Liver (tissue), 3 donors: Measurements from ENCODE around the gene NFIX.

Experiments
- FOXA1 ChIP-seq: IDR thresholded peaks from 2 replicates; pipeline ENCODE4 v1.6.1; 2016; ENCODE audit warnings: antibody characterized with exemption
- GABPA ChIP-seq, 2 donors: IDR thresholded peaks in 1 of 2; conservative IDR thresholded peaks in 1 of 2; 2 replicates each; pipeline ENCODE4 v1.6.1; 2016; ENCODE audit warnings: antibody characterized with exemption in 2 of 2, mild to moderate bottlenecking in 1 of 2, moderate library complexity in 1 of 2
- HNF4G ChIP-seq: IDR thresholded peaks from 2 replicates; pipeline ENCODE4 v1.6.1; 2016; ENCODE audit warnings: antibody characterized with exemption
- JUND ChIP-seq, 2 donors: IDR thresholded peaks; 2 replicates each; pipeline ENCODE4 v1.6.1; 2016; ENCODE audit warnings: antibody characterized with exemption in 2 of 2
- RAD21 ChIP-seq, 2 donors: IDR thresholded peaks; 2 replicates each; pipeline ENCODE4 v1.6.1; 2016; ENCODE audit warnings: antibody characterized with exemption in 2 of 2, mild to moderate bottlenecking in 2 of 2
- TAF1 ChIP-seq: conservative IDR thresholded peaks from 2 replicates; pipeline ENCODE4 v1.6.1; 2016; ENCODE audit warnings: antibody characterized with exemption, mild to moderate bottlenecking
- YY1 ChIP-seq: IDR thresholded peaks from 2 replicates; pipeline ENCODE4 v1.6.1; 2016; ENCODE audit warnings: antibody characterized with exemption, mild to moderate bottlenecking
- TF ChIP-seq, protein P1 (sequence below): fragments of 150-350 bp; IDR thresholded peaks from 2 replicates; pipeline ENCODE4 v1.5.1; 2017; ENCODE audit warnings: improper control_type of control experiment, low read depth, low read length; ENCODE audit not compliant: missing input control
- TF ChIP-seq, protein P2 (sequence below): IDR thresholded peaks from 2 replicates; pipeline ENCODE4 v1.6.1; 2016; ENCODE audit warnings: antibody characterized with exemption, mild to moderate bottlenecking
- TF ChIP-seq, protein P3 (sequence below): IDR thresholded peaks from 2 replicates; pipeline ENCODE4 v1.6.1; 2016; ENCODE audit warnings: antibody characterized with exemption
- TF ChIP-seq, protein P4 (sequence below): IDR thresholded peaks from 2 replicates; pipeline ENCODE4 v1.6.1; 2016; ENCODE audit warnings: antibody characterized with exemption
- donor health status: healthy.
- donor health status: healthy.

DNA sequence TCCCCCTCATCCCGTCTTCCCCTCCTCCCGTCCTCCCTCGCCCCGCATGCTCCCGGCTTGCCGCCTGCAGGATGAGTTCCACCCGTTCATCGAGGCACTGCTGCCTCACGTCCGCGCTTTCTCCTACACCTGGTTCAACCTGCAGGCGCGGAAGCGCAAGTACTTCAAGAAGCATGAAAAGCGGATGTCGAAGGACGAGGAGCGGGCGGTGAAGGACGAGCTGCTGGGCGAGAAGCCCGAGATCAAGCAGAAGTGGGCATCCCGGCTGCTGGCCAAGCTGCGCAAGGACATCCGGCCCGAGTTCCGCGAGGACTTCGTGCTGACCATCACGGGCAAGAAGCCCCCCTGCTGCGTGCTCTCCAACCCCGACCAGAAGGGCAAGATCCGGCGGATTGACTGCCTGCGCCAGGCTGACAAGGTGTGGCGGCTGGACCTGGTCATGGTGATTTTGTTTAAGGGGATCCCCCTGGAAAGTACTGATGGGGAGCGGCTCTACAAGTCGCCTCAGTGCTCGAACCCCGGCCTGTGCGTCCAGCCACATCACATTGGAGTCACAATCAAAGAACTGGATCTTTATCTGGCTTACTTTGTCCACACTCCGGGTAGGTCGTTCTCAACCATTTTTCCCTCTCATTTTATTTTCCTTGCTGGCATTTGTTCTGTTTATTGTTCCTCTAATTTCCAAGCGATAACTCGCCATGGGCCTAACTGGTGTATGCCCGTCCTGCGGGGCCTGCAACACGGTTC is 29.8 kb downstream of the NFIX start:
- TF ChIP-seq TAF1 (no peak), GABPA (IDR thresholded peaks at IDR 0.05 in 1 of 2, conservative IDR thresholded peaks at IDR 0.05 in 1 of 2) (no peak), RAD21 (IDR thresholded peaks at IDR 0.05) (no peak), JUND (IDR thresholded peaks at IDR 0.05) (no peak), FOXA1 (no peak), YY1 (no peak), HNF4G (no peak)
- TF ChIP-seq, protein P1, sequence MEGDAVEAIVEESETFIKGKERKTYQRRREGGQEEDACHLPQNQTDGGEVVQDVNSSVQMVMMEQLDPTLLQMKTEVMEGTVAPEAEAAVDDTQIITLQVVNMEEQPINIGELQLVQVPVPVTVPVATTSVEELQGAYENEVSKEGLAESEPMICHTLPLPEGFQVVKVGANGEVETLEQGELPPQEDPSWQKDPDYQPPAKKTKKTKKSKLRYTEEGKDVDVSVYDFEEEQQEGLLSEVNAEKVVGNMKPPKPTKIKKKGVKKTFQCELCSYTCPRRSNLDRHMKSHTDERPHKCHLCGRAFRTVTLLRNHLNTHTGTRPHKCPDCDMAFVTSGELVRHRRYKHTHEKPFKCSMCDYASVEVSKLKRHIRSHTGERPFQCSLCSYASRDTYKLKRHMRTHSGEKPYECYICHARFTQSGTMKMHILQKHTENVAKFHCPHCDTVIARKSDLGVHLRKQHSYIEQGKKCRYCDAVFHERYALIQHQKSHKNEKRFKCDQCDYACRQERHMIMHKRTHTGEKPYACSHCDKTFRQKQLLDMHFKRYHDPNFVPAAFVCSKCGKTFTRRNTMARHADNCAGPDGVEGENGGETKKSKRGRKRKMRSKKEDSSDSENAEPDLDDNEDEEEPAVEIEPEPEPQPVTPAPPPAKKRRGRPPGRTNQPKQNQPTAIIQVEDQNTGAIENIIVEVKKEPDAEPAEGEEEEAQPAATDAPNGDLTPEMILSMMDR, result no peak
- TF ChIP-seq, protein P2, sequence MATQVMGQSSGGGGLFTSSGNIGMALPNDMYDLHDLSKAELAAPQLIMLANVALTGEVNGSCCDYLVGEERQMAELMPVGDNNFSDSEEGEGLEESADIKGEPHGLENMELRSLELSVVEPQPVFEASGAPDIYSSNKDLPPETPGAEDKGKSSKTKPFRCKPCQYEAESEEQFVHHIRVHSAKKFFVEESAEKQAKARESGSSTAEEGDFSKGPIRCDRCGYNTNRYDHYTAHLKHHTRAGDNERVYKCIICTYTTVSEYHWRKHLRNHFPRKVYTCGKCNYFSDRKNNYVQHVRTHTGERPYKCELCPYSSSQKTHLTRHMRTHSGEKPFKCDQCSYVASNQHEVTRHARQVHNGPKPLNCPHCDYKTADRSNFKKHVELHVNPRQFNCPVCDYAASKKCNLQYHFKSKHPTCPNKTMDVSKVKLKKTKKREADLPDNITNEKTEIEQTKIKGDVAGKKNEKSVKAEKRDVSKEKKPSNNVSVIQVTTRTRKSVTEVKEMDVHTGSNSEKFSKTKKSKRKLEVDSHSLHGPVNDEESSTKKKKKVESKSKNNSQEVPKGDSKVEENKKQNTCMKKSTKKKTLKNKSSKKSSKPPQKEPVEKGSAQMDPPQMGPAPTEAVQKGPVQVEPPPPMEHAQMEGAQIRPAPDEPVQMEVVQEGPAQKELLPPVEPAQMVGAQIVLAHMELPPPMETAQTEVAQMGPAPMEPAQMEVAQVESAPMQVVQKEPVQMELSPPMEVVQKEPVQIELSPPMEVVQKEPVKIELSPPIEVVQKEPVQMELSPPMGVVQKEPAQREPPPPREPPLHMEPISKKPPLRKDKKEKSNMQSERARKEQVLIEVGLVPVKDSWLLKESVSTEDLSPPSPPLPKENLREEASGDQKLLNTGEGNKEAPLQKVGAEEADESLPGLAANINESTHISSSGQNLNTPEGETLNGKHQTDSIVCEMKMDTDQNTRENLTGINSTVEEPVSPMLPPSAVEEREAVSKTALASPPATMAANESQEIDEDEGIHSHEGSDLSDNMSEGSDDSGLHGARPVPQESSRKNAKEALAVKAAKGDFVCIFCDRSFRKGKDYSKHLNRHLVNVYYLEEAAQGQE, result no peak
- TF ChIP-seq, protein P3, sequence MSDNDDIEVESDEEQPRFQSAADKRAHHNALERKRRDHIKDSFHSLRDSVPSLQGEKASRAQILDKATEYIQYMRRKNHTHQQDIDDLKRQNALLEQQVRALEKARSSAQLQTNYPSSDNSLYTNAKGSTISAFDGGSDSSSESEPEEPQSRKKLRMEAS, result no peak
- TF ChIP-seq, protein P4, sequence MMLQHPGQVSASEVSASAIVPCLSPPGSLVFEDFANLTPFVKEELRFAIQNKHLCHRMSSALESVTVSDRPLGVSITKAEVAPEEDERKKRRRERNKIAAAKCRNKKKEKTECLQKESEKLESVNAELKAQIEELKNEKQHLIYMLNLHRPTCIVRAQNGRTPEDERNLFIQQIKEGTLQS, result no peak
